CD4-positive, alpha-beta T cell treated with Interleukin-12 subunit alpha and Interleukin-12 subunit beta, for 1 hour (primary cell): ENCODE measurements around the gene RPS6KA2.
"Not testable (repeated sequence)": the region's sequence is repeated elsewhere in the genome, so short reads cannot be mapped to it uniquely, and the experiment has no call there.

Experiments used
- DNase-seq: peaks from one replicate; pipeline ENCODE4 v3.0.0-alpha.2; 2020

RPS6KA2 gene

DNA sequence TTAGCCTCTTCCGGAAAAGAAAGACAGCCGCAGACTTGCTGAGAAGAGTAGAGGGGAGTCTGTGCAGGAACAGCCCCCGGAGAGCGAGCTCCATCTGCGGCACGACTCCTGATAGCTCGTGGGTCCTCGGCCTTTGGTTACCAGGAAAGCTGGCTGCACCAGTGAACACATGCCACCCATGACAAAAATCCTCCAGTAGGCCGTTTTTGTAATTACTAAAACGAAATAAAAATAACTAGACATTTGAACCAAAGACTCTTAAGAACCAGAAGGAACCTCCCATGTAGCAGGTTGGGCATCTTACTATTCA is 82.8 kb downstream of the RPS6KA2 start:
- DNase-seq, result no peak

DNA sequence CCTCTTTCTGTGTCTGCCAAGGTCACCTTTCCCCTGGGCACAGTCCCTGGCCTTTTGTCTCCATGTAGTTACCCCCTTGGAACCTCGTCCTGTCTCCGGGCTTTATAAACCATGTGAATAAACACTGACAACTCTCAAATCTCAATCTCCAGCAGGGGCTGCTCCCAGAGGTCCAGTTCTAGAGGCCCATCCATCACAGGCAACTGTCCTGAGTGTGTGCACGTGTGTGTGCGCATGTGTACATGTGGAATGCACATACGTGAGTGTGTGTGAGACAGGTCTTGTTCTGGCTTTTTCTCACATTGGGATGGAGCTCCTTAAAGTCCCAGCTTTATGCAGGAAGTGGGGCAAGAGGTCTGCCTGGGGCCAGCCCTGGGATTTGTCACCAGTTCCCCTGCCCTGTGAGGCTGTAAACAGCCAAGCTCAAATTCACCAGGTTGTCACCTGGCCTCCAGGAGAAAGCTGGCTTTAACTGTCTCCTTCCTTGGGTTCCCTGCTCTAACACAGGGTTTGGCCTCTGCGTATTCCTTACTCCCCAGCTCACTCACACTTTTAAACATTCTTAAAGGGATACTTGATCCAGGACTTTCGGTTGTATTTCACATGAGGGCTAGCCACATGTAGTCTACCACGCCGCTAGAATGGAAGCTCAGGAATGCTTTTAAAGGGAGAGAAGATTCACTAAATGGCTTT is 83.3 kb downstream of the RPS6KA2 start:
- no peak for DNase-seq

DNA sequence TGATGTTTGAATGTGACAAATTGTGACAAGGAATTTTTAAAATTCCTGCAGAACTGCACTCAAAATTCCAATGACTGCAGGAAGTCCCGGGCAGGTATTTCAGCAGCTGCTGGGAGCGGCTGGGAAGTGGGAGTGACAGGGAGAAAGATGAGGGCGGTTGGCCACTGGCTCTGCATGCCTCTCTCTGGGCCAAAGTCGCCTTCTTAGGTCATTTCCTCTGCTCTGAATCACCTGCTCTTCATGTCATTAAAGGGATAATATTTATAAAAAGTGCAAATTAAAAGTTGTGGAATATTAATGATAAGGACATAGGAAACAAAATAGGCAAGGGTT is 84.5 kb downstream of the RPS6KA2 start:
- DNase-seq, result no peak

DNA sequence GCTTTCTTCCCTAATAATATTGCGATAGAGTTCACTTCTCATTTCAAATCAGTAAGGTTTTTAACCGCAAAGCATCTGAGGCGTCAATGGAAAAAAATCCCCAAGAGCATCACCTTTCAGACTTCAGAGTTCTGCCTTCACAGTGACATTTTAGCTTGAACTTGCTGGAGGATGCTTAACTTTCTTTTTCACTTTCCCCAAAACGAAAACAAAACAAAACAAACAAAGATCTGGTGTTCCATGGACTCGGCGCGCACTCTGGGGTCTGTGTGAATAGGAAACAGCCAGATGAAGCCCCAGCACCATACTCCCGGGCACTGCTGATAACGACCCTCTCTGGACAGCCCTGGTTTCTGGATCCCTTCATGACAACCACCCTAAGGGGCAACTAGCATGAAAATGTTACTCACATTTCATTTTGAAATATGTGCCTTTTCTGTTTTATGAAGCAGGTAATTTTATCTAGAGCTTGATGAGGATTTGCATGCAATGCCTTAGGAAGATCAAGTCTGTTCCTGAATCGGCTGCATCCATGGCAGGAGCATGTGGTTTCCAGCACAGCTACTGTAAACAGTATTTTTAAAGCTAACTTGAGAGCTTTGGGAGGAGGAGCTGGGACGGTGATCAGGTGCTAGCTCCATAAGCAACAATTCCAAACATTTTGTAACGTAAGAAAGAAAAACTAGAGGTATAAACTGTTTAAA is 85.0 kb downstream of the RPS6KA2 start:
- peak; percentile 37 for DNase-seq

DNA sequence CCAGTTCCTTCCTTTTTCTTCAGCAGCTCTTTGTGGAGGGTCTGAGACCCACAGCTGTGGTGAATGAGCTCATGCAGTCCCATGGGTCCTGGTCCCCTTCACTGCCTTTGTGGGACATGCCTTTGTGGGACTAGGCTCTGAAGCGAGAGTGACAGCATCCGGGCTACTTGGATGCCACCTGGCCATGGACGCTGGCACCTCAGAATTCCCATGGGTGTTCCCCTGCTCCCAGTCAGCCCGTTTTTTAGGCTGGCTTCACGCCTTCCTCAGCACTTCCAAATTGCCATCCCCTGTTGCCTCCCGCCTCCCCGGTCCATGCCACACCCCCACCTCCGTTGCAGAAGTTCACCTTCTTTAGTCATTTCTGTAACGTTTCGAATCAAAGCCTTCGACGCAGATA is 85.7 kb downstream of the RPS6KA2 start:
- no peak for DNase-seq

DNA sequence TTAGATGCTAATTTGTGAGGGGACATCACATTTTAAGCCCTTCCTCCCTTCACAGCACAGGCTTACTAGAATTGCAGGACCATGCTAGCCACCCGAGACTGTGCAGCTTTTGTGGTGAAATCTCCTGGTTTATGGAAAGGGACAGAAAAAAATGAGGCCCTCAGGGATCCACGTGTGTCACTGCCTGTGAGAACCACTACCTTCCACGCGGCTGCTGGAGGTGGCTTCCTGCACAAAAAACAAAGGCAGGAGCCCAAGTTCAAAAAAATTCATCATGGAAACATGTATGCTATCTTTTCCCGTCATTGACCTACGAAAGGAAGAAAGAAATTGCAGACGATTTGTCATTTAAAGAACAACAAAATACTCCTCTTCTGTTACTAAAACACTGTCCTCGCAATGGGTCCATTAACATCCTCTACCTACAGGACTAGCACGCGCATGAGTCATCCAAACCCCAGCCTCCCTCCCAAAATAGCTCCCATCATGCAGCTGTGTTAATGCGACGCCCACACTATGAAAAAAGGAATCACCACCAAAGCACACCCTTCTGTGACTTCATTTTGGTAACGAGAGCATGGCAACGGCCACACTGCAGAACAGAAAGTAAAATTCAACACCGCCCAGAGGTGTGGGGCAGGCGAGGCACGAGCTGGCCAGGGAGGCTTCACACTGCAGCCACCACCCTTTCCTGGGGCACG is 86.3 kb downstream of the RPS6KA2 start:
- peak; percentile 76 for DNase-seq

DNA sequence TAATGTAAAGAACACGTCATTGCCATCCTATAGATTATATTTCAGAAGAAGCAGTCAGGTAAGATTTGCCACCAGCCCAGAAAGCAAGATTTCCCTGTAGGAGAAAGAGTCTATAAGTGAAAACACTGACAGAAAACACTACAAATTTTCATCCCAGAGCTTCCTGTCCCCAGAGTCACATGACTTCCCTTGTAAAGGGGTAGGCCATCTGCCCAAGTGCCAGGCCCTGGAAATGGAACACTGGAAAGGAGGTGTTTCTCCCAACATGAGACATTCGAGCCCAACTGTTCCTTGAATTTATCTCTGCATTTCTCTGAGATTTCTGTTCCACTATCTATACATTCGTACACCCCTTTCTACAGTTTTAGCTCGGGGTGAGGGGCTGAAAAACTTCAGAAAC is 87.5 kb downstream of the RPS6KA2 start:
- DNase-seq, result no peak

DNA sequence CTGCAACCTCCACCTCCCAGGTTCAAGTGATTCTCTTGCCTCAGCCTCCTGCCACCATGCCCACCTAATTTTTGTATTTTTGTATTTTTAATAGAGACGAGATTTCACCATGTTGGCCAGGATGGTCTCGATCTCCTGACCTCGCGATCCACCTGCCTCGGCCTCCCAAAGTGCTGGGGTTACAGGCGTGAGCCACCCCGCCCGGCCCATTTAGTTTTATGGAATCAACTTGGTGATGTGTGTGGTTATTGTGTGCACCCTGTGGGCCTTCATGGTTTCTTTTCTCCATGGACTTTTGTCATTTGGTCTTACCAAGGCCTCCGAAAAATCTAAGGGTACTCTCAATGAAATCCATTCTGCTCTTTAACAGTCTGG is 88.1 kb downstream of the RPS6KA2 start:
- DNase-seq, result not testable (repeated sequence)

DNA sequence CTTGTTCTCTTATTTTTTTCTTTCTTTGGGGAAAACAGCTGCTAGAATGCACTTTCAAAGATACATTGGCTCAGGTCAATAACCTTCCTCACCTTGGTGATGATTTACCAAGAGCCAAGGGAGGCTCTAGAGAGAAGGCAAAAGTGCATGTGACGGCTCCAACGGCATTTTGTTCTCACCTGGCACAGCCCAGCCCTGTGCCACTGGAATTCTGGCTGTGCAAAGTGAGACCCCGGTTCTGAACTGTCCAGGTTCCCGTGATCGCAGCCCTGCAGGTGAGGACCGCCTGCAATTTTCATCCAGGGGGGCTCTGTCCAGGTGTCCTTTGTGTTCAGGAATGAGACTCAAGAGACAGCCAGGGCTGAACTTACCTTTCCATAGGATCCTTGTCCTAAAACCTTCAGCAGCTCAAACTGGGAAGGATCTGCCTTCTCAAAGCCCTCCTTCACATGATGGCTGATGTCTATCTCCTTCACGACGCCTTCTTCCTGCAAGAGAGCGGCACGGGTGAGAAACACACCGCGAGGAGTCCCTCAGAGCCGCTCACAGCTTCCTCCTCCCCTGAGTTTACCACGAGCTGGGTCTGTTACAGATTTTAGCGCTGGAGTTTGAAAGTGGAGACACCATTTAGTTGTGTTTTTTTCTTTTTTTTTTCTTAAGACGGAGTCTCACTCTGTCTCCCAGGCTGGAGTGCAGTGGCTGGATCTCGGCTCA is 88.6 kb downstream of the RPS6KA2 start:
- no peak for DNase-seq

DNA sequence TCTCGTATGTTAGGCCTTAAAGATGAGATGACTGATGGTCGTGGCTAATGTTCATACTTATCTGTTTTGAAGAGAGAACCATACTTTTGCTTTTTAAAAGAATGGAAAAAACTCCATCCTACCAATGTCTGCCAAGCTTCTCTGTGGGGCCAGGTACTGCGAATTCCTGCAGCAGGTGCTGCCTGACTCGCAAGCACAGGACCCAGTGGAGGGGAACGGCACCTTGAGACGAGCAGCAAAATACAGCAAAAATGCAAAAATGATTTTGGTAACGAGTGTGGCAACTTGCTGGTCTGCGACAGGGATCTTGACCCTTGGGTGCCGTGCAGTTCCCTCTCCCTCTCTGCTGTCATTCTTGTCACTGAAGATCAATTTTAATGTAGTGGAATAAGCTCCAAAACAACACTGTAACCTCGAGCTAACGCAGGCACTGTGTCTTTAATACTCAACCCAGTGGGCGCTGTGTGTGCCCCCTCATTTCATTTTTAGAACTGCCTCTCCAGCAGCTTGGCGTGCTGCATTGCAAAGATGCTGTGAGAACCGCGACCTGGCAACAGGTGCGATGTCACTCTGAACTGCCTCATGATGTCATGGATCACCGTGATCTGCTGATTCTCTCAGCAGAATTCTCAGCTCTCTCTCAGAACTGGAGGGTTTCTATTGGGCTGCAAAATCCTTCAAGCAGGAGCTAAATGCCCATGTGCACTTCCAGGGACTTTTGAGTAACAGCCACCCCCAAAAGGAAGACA is 92.2 kb downstream of the RPS6KA2 start:
- no peak for DNase-seq

DNA sequence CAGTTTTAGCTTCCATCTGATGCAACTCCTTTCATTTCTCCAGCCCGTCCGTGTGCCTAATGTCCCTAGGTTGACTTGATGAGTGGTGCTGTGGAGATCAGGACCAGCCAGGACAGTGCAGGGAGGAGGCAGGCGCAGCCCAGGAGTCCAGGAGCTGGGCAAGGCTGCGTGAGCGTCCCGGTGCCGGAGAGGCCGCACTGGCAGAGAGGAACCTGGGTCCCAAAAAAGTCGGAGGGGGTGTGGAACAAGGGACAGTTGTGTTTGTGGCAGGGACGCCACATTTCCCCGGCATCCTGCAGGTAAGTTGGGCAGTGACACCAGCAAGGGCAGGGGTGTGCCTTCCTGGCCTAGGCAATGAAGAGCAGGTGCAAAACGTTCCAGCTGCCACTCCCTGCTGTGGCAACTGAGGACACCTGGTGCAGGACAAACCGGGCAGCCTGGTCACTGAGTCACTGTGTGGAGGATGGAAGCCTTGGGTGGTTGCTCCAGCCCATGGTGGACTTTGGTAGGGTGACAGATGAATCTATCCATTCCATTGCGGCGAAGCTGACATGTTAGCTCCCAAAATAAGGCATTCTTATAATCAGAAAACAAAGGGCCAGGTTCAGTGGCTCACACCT is 93.7 kb downstream of the RPS6KA2 start:
- DNase-seq, result no peak

DNA sequence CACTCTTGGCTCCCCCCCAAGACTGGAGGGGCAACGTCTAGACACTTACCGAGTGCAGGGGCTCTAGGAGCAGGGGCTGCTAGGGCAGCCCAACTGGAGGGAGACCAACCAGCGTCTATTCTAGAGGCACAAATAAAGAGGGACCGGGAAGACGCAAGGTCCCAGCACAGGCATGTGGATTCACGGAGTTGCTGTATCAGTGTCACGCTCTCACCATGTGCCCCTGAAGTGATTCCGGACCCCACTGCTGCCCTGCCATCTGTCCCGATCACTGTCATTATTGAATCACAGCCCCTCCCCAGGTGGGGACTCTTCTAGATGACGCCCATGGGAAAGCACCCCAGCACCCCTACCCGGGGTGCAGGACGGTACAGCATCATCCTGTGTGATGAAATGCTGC is 94.7 kb downstream of the RPS6KA2 start:
- no peak for DNase-seq

DNA sequence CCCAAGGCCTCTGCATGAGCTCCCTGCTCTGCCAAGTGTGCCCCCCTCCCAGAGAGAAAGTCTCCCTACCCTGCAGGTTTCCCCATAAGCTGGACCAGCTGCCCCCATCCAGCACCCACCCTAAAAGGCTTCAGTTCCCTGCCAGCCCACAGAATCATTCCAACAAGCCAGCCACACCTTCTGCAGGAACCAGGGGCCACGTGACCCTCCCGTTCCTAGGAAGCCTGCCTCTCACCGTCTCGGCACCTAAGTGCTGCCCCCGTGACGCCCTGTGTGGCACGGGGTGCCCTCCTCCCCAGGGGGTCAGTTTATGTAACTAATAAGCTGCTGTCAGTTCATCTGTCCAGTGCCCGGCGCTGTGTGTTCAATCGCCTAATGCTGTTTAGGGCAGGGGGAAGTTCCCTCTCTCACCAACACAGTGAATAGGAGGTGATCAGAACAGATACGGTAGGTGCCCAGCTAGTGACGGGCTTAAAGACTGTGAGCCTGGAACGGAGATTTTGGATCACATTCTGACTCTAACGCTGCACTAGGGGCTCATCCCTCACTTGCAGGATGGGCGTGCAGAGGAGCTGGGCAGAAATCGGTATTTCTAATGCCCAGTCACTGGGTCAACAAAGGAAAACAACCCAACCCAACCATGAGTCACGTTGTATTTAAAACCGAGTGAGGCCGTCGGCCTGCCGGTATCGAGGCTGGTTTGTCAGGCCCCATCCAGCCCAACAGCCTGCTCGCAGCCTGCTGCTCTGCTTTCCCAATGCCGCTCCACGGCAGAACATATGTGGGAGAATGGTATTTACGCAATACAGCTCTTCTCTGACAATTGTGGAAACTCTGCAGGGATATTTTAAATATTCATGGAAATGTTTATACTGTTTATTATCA is 96.6 kb downstream of the RPS6KA2 start:
- DNase-seq, result no peak

DNA sequence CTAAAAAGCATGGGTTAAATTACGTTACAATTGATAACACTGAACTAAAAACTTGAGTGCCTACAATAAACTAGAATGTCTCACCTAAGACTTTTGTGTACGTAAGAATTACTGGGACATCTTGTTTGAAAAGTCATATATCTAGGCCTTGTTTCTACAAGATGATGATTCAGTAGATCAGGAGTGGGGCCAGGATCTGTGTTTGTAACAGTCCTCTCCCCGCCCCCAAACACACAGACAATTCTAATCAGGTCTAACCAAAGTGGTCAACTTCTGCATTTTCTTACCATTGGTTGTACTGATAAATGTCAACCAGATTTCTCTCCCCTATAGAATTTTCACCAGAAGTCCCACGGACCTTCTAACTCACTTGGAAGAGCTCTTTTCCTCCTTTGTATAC is 97.5 kb downstream of the RPS6KA2 start:
- DNase-seq, result no peak

DNA sequence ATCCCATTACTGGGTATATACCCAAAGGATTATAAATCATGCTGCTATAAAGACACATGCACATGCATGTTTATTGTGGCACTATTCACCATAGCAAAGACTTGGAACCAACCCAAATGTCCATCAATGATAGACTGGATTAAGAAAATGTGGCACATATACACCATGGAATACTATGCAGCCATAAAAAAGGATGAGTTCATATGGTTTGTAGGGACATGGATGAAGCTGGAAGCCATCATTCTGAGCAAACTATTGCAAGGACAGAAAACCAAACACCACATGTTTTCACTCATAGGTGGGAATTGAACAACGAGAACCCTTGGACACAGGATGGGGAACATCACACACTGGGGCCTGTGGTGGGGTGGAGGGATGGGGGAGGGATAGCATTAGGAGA is 98.0 kb downstream of the RPS6KA2 start:
- not testable (repeated sequence) for DNase-seq

DNA sequence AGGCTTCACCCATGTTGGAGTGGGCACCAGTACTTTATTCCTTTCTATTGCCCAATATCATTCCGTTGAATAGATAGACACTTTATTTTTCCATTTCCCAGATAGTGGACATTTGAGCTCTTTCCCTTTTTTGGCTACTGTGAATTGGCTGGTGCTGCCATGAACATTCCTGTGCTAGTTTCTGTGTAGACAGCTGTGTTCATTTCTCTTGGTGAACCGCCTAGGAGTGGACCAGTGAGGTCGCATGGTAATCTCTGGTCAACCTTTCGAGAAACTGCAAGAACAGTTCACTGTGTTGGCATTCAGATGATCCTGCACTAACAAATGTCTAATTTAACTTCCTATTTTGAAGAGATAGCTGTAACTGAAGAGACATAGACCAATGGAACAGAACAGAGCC is 99.2 kb downstream of the RPS6KA2 start:
- no peak for DNase-seq

DNA sequence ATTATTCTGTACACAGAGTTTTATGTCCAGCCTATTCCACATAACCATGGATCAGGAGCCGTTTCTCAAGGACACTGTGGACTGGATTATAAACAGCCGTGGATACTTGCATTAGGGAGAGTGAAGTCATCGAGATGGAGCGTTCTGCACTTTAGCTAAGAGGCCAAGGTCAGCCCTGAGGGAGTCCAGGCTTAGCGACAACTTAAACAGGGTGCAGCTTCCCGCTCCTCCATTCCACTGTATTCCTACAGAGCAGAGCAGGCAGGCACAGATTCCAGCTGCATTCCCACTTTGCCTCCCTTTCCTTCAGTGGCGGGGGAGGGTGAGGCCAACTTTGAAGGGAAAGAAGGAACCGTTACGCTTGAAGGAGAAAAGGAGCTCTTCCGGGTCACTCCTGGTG is 100.1 kb downstream of the RPS6KA2 start:
- no peak for DNase-seq

DNA sequence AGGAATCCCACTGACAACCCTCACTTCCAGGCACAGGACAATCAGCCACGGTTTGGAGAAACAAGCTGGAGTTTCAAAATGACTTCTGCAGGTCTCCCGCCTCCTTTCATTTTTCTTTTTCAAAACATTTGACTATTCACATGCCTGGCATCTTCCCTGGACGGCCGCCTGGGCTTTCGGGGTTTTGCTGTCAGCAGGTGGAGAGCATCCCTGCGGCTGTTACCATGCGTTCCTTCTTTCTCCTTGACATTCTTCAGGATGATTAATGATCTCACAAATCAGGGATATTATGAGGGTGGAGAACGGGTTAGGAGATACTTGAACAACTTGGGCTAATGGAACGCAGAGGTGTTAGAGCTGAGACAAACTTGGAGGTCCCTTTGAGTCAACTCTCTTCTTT is 101.5 kb downstream of the RPS6KA2 start:
- DNase-seq, result no peak

DNA sequence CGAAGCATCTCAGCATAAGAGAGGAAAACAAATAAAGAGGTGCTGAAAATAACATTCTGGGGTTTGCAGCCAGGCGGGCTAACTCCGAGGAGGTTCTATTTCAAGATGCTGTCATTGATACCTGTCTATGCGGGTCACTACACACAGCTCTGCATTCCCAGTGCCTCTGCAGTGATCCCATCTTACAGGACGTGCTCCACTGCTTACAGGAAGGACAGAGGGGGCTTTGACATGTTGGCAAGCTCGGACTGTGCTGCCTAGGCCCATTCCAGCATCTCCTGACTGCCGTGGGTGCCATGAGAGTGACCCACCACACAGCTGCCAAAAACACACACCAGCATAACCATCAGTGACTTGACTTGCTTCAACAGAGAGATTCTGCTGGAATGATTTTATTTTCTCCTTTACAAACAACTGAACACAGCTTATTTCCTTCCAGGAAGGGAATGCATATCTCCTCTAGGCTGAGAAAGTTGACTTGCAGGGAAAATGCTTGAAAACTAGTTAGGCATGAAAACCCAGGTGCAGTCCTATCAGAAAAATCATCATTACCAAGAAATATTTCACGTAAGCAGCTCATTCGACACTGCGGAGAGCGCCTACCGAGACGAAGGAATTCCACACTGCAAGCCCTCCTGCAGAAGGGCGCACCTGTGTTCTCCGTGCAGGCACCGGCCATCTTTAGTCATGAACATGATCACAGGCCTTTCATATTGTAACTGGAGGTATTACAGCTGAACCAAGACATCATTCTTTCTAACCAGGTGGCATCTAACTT is 103.1 kb downstream of the RPS6KA2 start:
- DNase-seq, result no peak

DNA sequence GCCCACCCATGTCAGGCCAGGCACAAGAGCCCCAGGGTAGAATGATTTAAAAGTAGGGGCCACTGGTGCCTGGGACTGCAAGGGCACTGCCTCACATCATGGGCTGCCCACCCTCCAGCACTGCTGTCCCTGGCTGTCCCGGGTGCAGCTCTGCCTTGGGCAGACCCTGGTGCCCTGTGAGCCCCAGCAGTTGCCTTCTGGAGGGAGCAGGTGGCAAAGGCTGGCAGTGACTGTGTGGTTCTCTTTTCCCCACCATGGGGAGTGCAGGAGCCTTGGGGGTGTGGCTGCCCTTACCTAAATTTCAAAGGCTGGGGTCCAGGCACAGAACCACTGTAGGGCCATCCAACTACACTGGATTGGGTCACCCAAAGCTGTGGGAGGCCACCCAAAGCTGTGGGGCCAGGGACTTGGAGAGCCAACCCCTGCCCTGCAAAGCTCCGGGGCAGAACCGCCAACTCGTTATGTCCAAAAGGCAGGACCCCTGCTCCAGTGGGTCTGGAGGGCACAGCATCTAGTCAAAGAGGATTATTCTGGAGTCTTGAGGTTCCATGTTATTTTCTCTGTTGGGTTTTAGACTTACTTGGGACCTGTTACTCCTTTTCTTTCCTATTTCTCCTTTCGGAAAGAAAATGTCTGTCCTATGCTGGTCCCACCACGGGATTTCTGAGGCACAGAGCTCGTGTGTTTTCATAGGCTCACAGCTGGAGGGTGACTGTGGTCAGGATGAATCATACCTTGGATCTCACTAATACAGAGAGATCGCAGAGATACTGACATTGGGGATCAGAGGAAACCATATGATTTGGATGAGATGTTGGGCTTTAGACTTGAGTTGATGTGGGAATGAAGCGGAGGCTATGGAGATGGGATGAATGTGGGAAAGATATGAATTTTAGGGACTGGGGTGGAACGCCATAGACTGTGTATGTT is 105.9 kb downstream of the RPS6KA2 start:
- DNase-seq, result no peak
